NCI-H446 treated with DMSO at 0.1 percent for 48 hours (cell line): Measurements from ENCODE around the gene EAF1.
"Not testable (repeated sequence)": the region's sequence is repeated elsewhere in the genome, so short reads cannot be mapped to it uniquely, and the experiment has no call there.

Source experiments
- DNase-seq: peaks from one replicate; lab custom pipeline; 2025; lab: John Stamatoyannopoulos, UW

EAF1 gene

DNA sequence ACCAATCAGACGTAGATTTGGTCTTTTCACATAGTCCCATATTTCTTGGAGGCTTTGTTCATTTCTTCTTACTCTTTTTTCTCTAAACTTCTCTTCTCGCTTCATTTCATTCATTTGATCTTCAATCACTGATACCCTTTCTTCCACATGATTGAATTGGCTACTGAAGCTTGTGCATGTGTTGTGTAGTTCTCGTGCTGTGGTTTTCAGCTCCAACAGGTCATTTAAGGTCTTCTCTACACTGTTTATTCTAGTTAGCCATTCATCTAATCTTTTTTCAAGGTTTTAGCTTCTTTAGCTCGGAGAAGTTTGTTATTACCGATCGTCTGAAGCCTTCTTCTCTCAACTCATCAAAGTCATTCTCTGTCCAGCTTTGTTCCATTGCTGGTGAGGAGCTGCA lies 57.2 kb downstream of the EAF1 start:
- not testable (repeated sequence) for DNase-seq

DNA sequence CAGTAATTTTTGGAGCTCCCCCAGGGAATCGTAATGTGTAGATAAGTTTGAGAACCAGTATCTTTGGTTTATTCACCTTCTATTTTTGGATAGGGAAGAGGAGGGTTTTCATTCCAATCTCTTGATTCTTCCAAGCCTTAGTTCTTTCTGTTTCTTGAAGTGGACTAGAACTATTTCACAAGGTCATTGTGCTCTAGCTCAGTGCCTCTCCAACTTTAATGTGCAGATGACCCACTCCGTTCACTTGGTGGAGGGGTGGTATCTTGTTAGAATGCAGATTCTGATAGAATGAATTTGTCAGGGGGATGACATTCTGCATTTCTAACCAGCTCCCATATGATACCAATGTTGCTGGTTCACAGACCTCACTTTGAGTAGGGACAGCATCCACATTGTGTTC lies 58.6 kb downstream of the EAF1 start:
- DNase-seq: no peak

DNA sequence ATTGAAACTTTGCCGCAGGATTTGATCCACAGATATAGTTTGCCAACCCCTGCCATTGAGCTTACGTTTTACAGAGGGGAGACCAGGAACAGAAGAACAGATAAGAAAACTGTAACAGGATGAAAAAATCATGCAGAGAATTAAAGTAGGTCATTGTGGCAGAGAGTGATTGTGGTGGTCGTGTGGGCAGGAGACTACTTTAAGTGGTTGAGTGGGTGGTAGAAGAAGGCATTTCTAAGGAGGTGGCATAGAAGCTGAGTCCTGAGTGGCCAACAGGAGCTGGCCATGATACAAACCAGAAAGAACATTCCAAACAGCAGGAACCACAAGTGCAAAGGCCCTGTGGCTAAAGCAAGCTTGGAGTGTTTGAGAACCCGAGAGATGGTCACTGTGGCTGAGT lies 59.6 kb downstream of the EAF1 start:
- DNase-seq: no peak

DNA sequence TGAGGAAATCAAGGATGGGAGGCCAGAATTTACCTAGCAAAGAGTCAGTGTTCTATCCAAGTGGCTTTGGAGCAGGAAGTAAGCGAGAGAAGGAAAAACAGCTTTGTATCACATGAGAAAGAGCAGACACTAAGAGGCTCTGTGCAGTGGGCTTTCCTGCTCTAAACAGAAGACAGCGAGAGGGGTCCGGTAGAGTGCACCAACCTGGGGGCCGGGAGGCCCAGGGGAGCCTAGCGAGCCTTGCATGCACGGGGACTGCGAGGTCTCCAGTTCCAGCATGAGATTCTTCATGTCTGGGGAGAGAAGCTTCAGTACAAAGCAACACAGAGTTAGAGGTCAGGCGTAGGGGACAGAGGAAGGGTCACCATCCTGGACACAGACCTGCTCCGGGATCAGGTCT lies 60.6 kb downstream of the EAF1 start:
- DNase-seq: no peak

DNA sequence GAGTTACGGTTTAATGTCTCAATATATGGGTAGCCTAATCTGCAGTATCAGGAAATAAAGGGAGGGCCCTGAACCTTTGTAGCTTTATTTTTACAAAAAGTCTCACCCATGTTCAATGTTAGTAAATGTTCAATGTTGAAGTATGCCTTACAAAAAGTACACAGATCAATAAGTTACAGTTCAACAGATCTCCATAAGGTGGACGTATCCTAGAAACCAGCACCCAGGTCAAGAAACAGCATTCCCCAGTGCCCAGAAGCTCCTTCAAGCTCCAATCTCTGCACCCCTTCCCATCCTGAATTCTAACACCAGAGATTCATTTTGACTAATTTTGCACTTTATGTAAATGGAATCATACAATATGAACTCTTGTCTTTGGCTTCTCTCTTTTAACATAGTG lies 62.8 kb downstream of the EAF1 start:
- no peak for DNase-seq

DNA sequence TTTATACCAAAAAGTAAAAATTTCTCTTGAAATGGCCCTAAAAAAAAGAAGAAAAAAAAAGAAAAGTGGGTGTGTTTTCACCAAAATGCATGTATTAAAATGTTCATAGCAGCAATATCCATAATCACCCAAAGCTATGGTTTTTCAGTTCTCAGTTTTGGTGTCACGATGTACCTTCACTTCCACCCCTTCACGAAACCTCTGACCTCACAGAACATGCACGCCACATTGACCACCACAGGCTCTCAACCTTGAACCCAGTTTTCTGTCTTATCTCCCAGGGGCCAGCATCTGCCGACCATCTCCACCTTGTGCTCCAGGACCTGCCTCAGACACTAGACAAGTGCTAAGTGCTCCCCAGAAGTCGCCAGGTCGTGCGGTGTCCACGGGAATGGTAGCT lies 63.7 kb downstream of the EAF1 start:
- no peak for DNase-seq
